Subcutaneous abdominal adipose tissue (tissue), 5 donors: ENCODE measurements around the gene TRAIP.

Experiments
- H3K27ac ChIP-seq: one replicate; pipeline ENCODE4 v1.7.0; 2013; ENCODE audit warnings: low read depth, mild to moderate bottlenecking, inconsistent platforms, low read length, moderate library complexity
- H3K27me3 ChIP-seq, 5 donors: one replicate each; pipeline ENCODE4 v1.7.0; 2013; ENCODE audit warnings: low read length in 5 of 5, inconsistent platforms in 1 of 5; ENCODE audit not compliant: control insufficient read depth in 5 of 5, insufficient read depth in 4 of 5
- H3K36me3 ChIP-seq, 5 donors: one replicate each; pipeline ENCODE4 v1.7.0; 2013; ENCODE audit warnings: low read length in 5 of 5; ENCODE audit not compliant: control insufficient read depth in 5 of 5, insufficient read depth in 5 of 5
- H3K4me1 ChIP-seq, 5 donors: one replicate each; pipeline ENCODE4 v1.7.0; 2013; ENCODE audit warnings: low read length in 5 of 5, mild to moderate bottlenecking in 3 of 5, moderate library complexity in 1 of 5; ENCODE audit not compliant: control insufficient read depth in 5 of 5, insufficient read depth in 5 of 5
- H3K4me3 ChIP-seq, 5 donors: one replicate each; pipeline ENCODE4 v1.7.0; 2013; ENCODE audit warnings: low read length in 5 of 5, low read depth in 1 of 5
- H3K9ac ChIP-seq, 5 donors: one replicate each; pipeline ENCODE4 v1.7.0; 2013; ENCODE audit warnings: low read length in 5 of 5, mild to moderate bottlenecking in 4 of 5, moderate library complexity in 3 of 5
- H3K9me3 ChIP-seq, 5 donors: one replicate each; pipeline ENCODE4 v1.7.0; 2013; ENCODE audit warnings: low read length in 5 of 5; ENCODE audit not compliant: control insufficient read depth in 5 of 5
- donor health status: healthy.
- donor health status: healthy.
- donor health status: healthy.
- donor health status: healthy.
- donor health status: healthy.

Gene TRAIP

DNA sequence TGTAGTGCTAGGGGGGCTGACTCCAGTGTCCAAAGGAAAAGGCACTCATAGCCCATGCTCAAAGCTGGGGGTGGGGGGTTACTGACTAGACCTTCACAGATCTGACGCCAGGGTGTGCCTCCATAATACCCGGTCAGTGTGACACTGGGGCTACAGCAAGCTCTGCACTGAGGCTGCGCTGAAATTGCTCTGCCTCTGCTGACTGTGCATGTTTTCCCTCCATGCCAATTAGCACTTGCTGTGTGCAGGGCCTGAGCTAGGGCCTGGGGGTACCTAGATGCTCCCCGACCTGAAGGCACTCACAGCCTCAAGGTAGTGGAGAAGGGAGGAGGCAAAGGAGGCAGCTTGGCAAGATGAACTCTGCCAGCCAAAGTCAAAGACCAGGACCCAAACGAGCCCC is 8.1 kb upstream of the TRAIP start:
- no peaks in the 10 kb centered on the region for H3K9me3 ChIP-seq

GRCh38 chr3:49859576-49860305 is 3.4 kb upstream of the TRAIP start:
- Histone ChIP-seq H3K9ac (no peak overlapping the region), H3K36me3 (no peaks in the 10 kb centered on the region), H3K27ac (no peak overlapping the region), H3K9me3 (no peaks in the 10 kb centered on the region), H3K4me3 (no peak overlapping the region), H3K27me3 (peaks cover 0 to 10% (median 4%) of the 10 kb centered on the region in 5 donors), H3K4me1 (peaks cover 3 to 16% (median 13%) of the 10 kb centered on the region in 5 donors)

More for the DNA sequence above, 8.1 kb upstream of the TRAIP start:
- no peaks in the 10 kb centered on the region for H3K36me3 ChIP-seq
- H3K4me1 ChIP-seq = peaks cover 0 to 8% (median 3%) of the 10 kb centered on the region in 5 donors
- no peak overlapping the region for H3K27ac ChIP-seq
- no peak overlapping the region for H3K4me3 ChIP-seq
- peaks cover 11 to 38% (median 25%) of the 10 kb centered on the region in 5 donors for H3K27me3 ChIP-seq
- H3K9ac ChIP-seq = no peak overlapping the region

DNA sequence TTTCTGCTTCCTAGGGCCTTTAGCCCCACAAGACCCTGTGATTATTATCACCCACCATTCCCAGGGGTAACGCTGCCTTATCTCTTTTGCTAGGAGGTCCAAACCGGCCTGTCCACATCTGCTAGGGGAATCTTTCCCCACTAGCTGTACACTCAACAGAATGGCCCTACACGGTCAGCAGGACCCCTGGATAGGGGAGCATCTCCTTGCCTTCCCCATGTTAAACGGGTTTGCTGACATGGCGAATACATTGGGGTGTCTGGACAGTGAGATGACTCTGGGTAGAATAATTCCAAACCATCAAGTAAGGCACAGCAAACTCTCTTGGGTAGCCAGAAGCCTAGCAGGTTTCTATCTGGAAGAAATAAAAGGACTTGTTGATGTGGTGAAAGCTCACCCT is 702 bp downstream of the TRAIP start:
- H3K27ac ChIP-seq = no peak overlapping the region
- peak overlapping the region in 1 of 5 donors; percentile 62 for H3K9ac ChIP-seq
- H3K36me3 ChIP-seq = no peaks in the 10 kb centered on the region
- H3K4me1 ChIP-seq = peaks cover 3 to 16% (median 13%) of the 10 kb centered on the region in 5 donors
- peak overlapping the region; percentile 63 to 82 (median 75) for H3K4me3 ChIP-seq
- H3K27me3 ChIP-seq = no peaks in the 10 kb centered on the region
- H3K9me3 ChIP-seq = no peaks in the 10 kb centered on the region

DNA sequence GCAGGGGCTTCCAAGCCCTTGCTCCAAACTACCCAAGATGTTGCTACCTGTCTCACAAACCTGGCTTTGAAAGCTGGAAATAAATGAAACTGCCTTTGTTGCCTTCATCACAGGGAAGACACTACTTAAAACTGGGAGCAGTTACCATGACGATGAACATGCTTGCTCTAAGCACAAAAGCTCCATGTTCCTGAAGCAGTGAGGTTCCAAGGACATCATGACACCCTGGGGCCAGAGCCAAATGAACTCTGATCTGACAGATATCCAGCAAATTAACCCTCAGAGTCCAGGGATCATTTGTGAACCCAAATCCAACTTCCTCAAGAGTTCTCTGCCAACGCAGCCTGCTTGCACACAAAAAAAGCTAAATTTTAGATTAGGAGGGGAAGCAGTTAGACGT is 10.7 kb downstream of the TRAIP start:
- Histone ChIP-seq H3K4me3 (no peak overlapping the region), H3K27me3 (no peaks in the 10 kb centered on the region), H3K9ac (no peak overlapping the region), H3K36me3 (no peaks in the 10 kb centered on the region), H3K4me1 (peaks cover 0 to 12% (median 8%) of the 10 kb centered on the region in 5 donors), H3K27ac (no peak overlapping the region), H3K9me3 (no peaks in the 10 kb centered on the region)

DNA sequence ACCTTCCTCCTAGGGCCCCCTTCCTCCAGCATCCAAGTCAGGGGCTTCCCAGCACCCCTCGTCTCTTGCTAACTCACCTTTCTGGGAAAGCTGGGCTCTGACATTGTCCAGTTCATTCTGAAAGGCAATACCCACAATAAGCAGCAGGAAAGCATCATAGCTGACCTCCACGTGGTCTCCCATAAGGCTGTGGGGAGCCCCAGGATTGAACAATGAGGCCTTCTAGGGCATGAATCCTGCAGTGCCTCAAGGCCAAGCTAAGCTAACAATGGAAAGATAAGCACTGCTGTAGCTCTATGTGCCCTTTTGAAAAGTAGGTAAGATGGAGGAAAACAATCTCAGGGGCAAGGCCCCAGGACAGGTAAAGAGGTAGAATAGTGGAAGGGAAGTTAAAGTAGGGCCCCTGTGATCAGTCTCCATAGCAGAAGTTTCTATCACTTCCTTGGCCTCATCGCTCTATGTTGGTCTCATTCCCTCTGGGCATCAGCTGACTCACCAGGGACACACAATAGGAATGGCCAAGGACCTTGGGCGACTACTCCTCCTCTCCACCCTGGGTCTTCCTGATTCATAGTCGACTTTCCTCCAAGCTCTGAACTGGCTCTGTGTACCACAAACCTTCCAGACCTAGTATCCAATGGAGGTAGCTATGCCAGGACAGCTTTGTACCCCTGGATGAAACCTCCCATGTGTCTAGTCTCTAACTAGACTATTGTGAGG is 11.7 kb downstream of the TRAIP start:
- H3K4me3 ChIP-seq = no peak overlapping the region
- no peak overlapping the region for H3K27ac ChIP-seq
- H3K27me3 ChIP-seq = no peaks in the 10 kb centered on the region
- H3K9ac ChIP-seq = no peak overlapping the region
- no peaks in the 10 kb centered on the region for H3K9me3 ChIP-seq
- H3K4me1 ChIP-seq = peaks cover 3 to 23% (median 17%) of the 10 kb centered on the region in 5 donors
- H3K36me3 ChIP-seq = no peaks in the 10 kb centered on the region

GRCh38 chr3:49842843-49843517 is 13.4 kb downstream of the TRAIP start:
- Histone ChIP-seq H3K9ac (no peak overlapping the region), H3K4me1 (peaks cover 9 to 29% (median 22%) of the 10 kb centered on the region in 5 donors), H3K9me3 (no peaks in the 10 kb centered on the region), H3K27ac (no peak overlapping the region), H3K4me3 (no peak overlapping the region), H3K27me3 (no peaks in the 10 kb centered on the region), H3K36me3 (no peaks in the 10 kb centered on the region)

GRCh38 chr3:49841806-49842205 is 14.6 kb downstream of the TRAIP start:
- no peaks in the 10 kb centered on the region for H3K27me3 ChIP-seq
- no peak overlapping the region for H3K9ac ChIP-seq
- H3K27ac ChIP-seq = no peak overlapping the region
- H3K4me1 ChIP-seq = peaks cover 9 to 29% (median 22%) of the 10 kb centered on the region in 5 donors
- H3K36me3 ChIP-seq = no peaks in the 10 kb centered on the region
- H3K9me3 ChIP-seq = no peaks in the 10 kb centered on the region
- no peak overlapping the region for H3K4me3 ChIP-seq

GRCh38 chr3:49841126-49841696 is 15.2 kb downstream of the TRAIP start:
- no peak overlapping the region for H3K4me3 ChIP-seq
- H3K9ac ChIP-seq = peak overlapping the region in 1 of 5 donors; percentile 24
- no peak overlapping the region for H3K27ac ChIP-seq
- no peaks in the 10 kb centered on the region for H3K36me3 ChIP-seq
- H3K9me3 ChIP-seq = no peaks in the 10 kb centered on the region
- peaks cover 9 to 29% (median 22%) of the 10 kb centered on the region in 5 donors for H3K4me1 ChIP-seq
- no peaks in the 10 kb centered on the region for H3K27me3 ChIP-seq

DNA sequence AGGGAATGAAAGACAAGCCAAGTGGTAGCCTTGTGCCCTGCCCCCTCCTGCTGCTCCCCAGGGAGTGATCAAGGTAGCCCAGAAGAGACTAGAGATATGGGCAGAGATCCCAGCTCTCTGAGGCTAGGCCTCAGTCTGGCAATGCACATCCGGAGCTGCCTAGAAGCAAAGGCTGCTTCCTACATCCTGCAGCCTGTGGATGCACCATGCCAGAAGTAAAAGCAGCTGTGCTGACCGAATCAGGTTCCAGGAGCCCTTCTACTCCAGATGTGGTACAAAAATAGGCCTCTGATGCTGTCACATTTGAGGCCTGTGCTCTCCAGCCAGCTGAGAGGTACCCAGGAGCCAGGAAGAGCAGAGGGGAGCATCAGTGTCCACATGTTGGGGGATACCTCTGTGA is 16.0 kb downstream of the TRAIP start:
- H3K9me3 ChIP-seq = no peaks in the 10 kb centered on the region
- H3K27me3 ChIP-seq = no peaks in the 10 kb centered on the region
- peak overlapping the region in 1 of 5 donors; percentile 10 for H3K9ac ChIP-seq
- H3K36me3 ChIP-seq = no peaks in the 10 kb centered on the region
- H3K4me1 ChIP-seq = peaks cover 9 to 29% (median 22%) of the 10 kb centered on the region in 5 donors
- H3K4me3 ChIP-seq = no peak overlapping the region
- no peak overlapping the region for H3K27ac ChIP-seq
